Measurements from ENCODE around the gene TBXA2R. TPM values are rescaled to one million over a fixed set of nuclear protein-coding genes. Genes with fewer than 3 reads are reported as not detected.

Gene TBXA2R
- total RNA-seq, 2 experiments from 2014 or later: 0.47 to 0.75 TPM

DNA sequence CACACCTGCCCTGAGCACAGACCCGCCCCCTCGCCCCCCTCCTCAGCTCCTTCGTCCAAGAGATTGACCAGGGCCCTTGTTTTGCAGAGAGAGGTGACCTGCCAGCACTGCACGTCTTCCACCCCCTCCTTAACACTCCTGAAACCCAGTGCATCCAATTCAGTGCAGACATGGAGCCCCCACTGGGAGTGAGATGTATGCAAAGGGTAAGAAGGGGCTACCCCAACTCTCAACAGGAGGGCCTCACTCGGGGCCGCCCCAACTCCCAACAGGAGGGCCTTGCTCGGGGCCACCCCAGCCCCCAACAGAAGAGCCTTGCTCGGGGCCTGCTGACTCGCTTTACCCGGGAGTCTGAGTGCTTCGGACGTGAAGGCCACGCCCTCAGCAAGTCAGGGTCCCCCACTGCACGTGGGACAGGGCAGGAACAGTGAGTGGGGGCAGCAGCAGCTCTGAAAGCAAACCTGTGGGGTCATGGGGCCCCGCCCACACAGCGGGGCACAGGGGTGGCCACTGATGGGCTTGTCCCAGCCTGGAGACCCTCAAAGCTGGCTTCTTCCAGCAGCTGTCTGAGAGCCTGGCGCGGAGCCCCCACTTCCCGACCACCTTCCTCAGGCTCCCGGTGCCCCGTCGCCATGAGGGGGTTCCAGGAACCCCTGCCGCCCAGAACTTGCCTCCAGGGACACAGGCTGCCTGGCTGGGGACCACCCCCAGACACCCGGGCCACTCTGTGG, 14.3 kb upstream of the TBXA2R start:
- H3K4me1 Mint-ChIP-seq (ENCODE audit: low read depth): peaks cover 17% of the 10 kb centered on the region
- H3K9me3 Mint-ChIP-seq: no peaks in the 10 kb centered on the region
- no peaks in the 10 kb centered on the region for H3K9me3 ChIP-seq (ENCODE audit: control insufficient read depth in 1 of 2, insufficient read depth in 1 of 2, low read length in 2 of 2)
- peaks cover 30% of the 10 kb centered on the region for H3K36me3 Mint-ChIP-seq (ENCODE audit: low read depth)
- ChIA-PET POLR2A (no interaction called here), CTCF (no interaction called here)
- no peak overlapping the region for H3K27ac ChIP-seq (ENCODE audit: low read depth in 1 of 2, low read length in 2 of 2)
- no peak overlapping the region for H3K27ac Mint-ChIP-seq
- no peaks in the 10 kb centered on the region for H3K27me3 ChIP-seq (ENCODE audit: control insufficient read depth in 1 of 2, insufficient read depth in 2 of 2, low read length in 2 of 2)
- no peak overlapping the region for H3K4me3 Mint-ChIP-seq
- no peak for ATAC-seq (ENCODE audit: poor library complexity)
- H3K36me3 ChIP-seq (ENCODE audit: insufficient read depth, low read length): peaks cover 48% of the 10 kb centered on the region
- no peaks in the 10 kb centered on the region for H3K27me3 Mint-ChIP-seq
- DNase-seq: no peak
- no peak overlapping the region for H3K4me3 ChIP-seq (ENCODE audit: low read length)
- intact Hi-C loops (cut with DNase I, micrococcal nuclease): no loop called here
- H3K4me1 ChIP-seq (ENCODE audit: insufficient read depth, low read length): peaks cover 35% of the 10 kb centered on the region
- TF ChIP-seq, protein P1, sequence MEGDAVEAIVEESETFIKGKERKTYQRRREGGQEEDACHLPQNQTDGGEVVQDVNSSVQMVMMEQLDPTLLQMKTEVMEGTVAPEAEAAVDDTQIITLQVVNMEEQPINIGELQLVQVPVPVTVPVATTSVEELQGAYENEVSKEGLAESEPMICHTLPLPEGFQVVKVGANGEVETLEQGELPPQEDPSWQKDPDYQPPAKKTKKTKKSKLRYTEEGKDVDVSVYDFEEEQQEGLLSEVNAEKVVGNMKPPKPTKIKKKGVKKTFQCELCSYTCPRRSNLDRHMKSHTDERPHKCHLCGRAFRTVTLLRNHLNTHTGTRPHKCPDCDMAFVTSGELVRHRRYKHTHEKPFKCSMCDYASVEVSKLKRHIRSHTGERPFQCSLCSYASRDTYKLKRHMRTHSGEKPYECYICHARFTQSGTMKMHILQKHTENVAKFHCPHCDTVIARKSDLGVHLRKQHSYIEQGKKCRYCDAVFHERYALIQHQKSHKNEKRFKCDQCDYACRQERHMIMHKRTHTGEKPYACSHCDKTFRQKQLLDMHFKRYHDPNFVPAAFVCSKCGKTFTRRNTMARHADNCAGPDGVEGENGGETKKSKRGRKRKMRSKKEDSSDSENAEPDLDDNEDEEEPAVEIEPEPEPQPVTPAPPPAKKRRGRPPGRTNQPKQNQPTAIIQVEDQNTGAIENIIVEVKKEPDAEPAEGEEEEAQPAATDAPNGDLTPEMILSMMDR (IDR thresholded peaks at IDR 0.05): no peak

DNA sequence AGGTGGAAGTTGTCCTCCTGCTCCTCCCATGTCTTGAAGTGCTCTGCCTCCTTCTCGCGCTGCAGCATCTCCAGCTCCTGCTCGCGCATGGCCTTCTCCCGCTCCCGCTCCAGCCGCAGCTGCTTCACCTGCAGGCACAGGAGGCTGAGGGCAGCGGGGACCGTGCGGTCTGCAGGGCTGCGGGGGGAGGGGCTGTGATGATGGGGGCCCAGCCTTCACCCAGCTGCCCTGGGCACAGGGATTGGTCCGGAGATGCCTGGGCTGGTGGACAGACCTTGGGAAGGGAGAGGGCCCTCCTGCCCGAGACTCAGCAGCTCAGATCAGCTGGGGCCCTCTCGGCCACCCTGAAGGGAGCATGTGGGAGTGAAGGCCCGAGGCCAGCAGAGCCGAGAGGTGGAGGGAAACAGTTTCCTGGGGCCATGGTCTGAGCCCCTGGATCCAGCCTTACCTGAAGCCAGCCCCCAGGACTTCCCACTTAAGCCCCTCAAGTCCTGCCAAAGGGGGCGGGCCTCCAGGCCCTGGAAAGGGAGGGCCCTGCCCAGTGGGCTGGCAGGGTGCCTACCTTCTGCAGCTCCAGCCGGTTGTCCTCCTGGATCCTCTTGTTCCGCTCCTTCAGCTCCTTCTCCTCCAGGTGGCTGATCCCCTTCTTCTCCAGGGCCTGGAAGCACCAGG, 13.6 kb upstream of the TBXA2R start:
- Mint-ChIP-seq H3K9me3 (no peaks in the 10 kb centered on the region), H3K4me1 (ENCODE audit: low read depth) (peaks cover 14% of the 10 kb centered on the region), H3K4me3 (no peak overlapping the region), H3K36me3 (ENCODE audit: low read depth) (peaks cover 30% of the 10 kb centered on the region), H3K27ac (no peak overlapping the region), H3K27me3 (no peaks in the 10 kb centered on the region)
- no peak overlapping the region for H3K4me3 ChIP-seq (ENCODE audit: low read length)
- DNase-seq (no peak), ATAC-seq (ENCODE audit: poor library complexity) (no peak)
- H3K27ac ChIP-seq (ENCODE audit: low read depth in 1 of 2, low read length in 2 of 2): no peak overlapping the region
- no peaks in the 10 kb centered on the region for H3K27me3 ChIP-seq (ENCODE audit: control insufficient read depth in 1 of 2, insufficient read depth in 2 of 2, low read length in 2 of 2)
- intact Hi-C loops (cut with DNase I, micrococcal nuclease): no loop called here
- no peaks in the 10 kb centered on the region for H3K9me3 ChIP-seq (ENCODE audit: control insufficient read depth in 1 of 2, insufficient read depth in 1 of 2, low read length in 2 of 2)
- ChIA-PET CTCF (no interaction called here), POLR2A (no interaction called here)
- peaks cover 51% of the 10 kb centered on the region for H3K36me3 ChIP-seq (ENCODE audit: insufficient read depth, low read length)
- TF ChIP-seq, protein P1 (IDR thresholded peaks at IDR 0.05): no peak
- H3K4me1 ChIP-seq (ENCODE audit: insufficient read depth, low read length): peaks cover 28% of the 10 kb centered on the region

DNA sequence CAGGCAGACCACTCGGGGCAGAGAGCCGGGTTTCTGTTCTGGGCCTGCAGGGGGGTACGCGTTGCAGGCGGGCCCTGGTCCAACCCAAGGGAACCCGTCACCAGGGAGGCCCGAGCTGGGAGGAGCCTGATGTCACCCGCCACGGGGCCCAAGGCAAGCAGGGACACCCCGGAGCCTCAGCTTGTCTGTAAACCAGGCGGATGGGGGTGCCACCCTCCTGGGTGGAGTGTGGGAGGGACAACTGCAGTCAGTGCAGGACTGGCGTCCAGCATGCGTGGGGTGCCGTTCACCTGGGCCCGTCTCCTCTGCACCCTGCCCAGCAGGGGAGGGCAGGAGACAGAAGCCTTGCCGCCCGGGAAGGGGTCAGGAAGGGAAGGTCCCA, 12.9 kb upstream of the TBXA2R start:
- ATAC-seq (ENCODE audit: poor library complexity) (no peak), DNase-seq (no peak)
- Histone ChIP-seq H3K4me1 (ENCODE audit: insufficient read depth, low read length) (peaks cover 22% of the 10 kb centered on the region), H3K9me3 (ENCODE audit: control insufficient read depth in 1 of 2, insufficient read depth in 1 of 2, low read length in 2 of 2) (no peaks in the 10 kb centered on the region), H3K4me3 (ENCODE audit: low read length) (no peak overlapping the region), H3K27me3 (ENCODE audit: control insufficient read depth in 1 of 2, insufficient read depth in 2 of 2, low read length in 2 of 2) (no peaks in the 10 kb centered on the region), H3K27ac (ENCODE audit: low read depth in 1 of 2, low read length in 2 of 2) (no peak overlapping the region), H3K36me3 (ENCODE audit: insufficient read depth, low read length) (peaks cover 54% of the 10 kb centered on the region)
- TF ChIP-seq, protein P1 (IDR thresholded peaks at IDR 0.05): no peak
- CTCF ChIA-PET: no interaction called here
- Mint-ChIP-seq H3K27ac (no peak overlapping the region), H3K4me3 (no peak overlapping the region), H3K27me3 (no peaks in the 10 kb centered on the region), H3K36me3 (ENCODE audit: low read depth) (peaks cover 29% of the 10 kb centered on the region), H3K9me3 (no peaks in the 10 kb centered on the region), H3K4me1 (ENCODE audit: low read depth) (peaks cover 13% of the 10 kb centered on the region)
- intact Hi-C loops (cut with DNase I, micrococcal nuclease): loop anchor here in 1 of 2 experiments (2.0 kb wide), 1 partner anchor 75 kb away; no protein-coding TSS in a partner anchor
- POLR2A ChIA-PET: no interaction called here

Data from CD4-positive, alpha-beta T cell (primary cell).